KMS-11 (cell line): ENCODE measurements around the gene NTRK2.

Source experiments
- H2AFZ ChIP-seq: fragments of 200-600 bp; sonication (generic); 2 replicates; pipeline ENCODE4 v1.6.1; 2016; ENCODE audit warnings: antibody characterized with exemption, mixed run types, low read depth
- H3K27ac ChIP-seq: fragments of 200-600 bp; sonication (generic); 2 replicates; pipeline ENCODE4 v1.6.1; 2016; ENCODE audit warnings: mild to moderate bottlenecking, mixed run types
- H3K27me3 ChIP-seq: fragments of 200-600 bp; sonication (generic); 2 replicates; pipeline ENCODE4 v1.6.1; 2017; ENCODE audit warnings: mild to moderate bottlenecking, low read depth, mixed run types, moderate library complexity; ENCODE audit not compliant: insufficient read depth
- H3K36me3 ChIP-seq: fragments of 200-600 bp; sonication (generic); 2 replicates; pipeline ENCODE4 v1.6.1; 2017; ENCODE audit warnings: mild to moderate bottlenecking, mixed run types; ENCODE audit not compliant: insufficient read depth
- H3K4me1 ChIP-seq: fragments of 200-600 bp; sonication (generic); 2 replicates; pipeline ENCODE4 v1.6.1; 2016; ENCODE audit warnings: mild to moderate bottlenecking, low read depth, mixed run types; ENCODE audit not compliant: poor library complexity, severe bottlenecking
- H3K4me2 ChIP-seq: fragments of 200-600 bp; sonication (generic); 2 replicates; pipeline ENCODE4 v1.7.0; 2016; ENCODE audit warnings: mild to moderate bottlenecking, mixed run types
- H3K4me3 ChIP-seq: fragments of 200-600 bp; sonication (generic); IDR thresholded peaks from 2 replicates; pipeline ENCODE4 v1.6.1; 2017; ENCODE audit warnings: low read depth, low read length, mixed read lengths; ENCODE audit not compliant: insufficient read depth
- H3K79me2 ChIP-seq: fragments of 200-600 bp; sonication (generic); 2 replicates; pipeline ENCODE4 v1.6.1; 2016; ENCODE audit warnings: low read depth, mixed run types; ENCODE audit not compliant: insufficient read depth
- H3K9ac ChIP-seq: fragments of 200-600 bp; sonication (generic); 2 replicates; pipeline ENCODE4 v1.6.1; 2016; ENCODE audit warnings: mild to moderate bottlenecking, mixed run types
- H4K20me1 ChIP-seq: fragments of 200-600 bp; sonication (generic); 2 replicates; pipeline ENCODE4 v1.6.1; 2016; ENCODE audit warnings: mild to moderate bottlenecking, mixed run types; ENCODE audit not compliant: insufficient read depth
- CTCF ChIP-seq: fragments of 200-600 bp; sonication (generic); conservative IDR thresholded peaks from 2 replicates; pipeline ENCODE4 v1.6.1; 2017; ENCODE audit warnings: low read depth, mild to moderate bottlenecking, antibody characterized with exemption, low read length, moderate library complexity, mixed read lengths

The NTRK2 gene

GRCh38 chr9:84971571-84971970 lies 302.0 kb downstream of the NTRK2 start:
- Histone ChIP-seq H3K4me1 (no peaks in the 10 kb centered on the region), H3K79me2 (no peaks in the 10 kb centered on the region), H3K4me3 (no peak overlapping the region), H4K20me1 (no peaks in the 10 kb centered on the region), H3K27ac (no peak overlapping the region), H3K27me3 (no peaks in the 10 kb centered on the region), H3K36me3 (no peaks in the 10 kb centered on the region), H2AFZ (no peak overlapping the region), H3K4me2 (no peak overlapping the region), H3K9ac (no peak overlapping the region)
- no peak for TF ChIP-seq CTCF

GRCh38 chr9:84974258-84974657 lies 304.7 kb downstream of the NTRK2 start:
- Histone ChIP-seq H3K27ac (no peak overlapping the region), H3K27me3 (no peaks in the 10 kb centered on the region)

GRCh38 chr9:84974855-84975254 lies 305.3 kb downstream of the NTRK2 start:
- H3K9ac ChIP-seq: no peak overlapping the region
- H3K79me2 ChIP-seq: no peaks in the 10 kb centered on the region
- H3K4me2 ChIP-seq: no peak overlapping the region
- no peaks in the 10 kb centered on the region for H3K4me1 ChIP-seq
- no peaks in the 10 kb centered on the region for H4K20me1 ChIP-seq
- H3K4me3 ChIP-seq: no peak overlapping the region
- H3K36me3 ChIP-seq: no peaks in the 10 kb centered on the region
- no peaks in the 10 kb centered on the region for H3K27me3 ChIP-seq
- H2AFZ ChIP-seq: no peak overlapping the region
- H3K27ac ChIP-seq: no peak overlapping the region
- no peak for TF ChIP-seq CTCF

More at GRCh38 chr9:84974258-84974657, 304.7 kb downstream of the NTRK2 start:
- Histone ChIP-seq H3K4me2 (no peak overlapping the region), H3K4me1 (no peaks in the 10 kb centered on the region), H3K4me3 (no peak overlapping the region), H4K20me1 (no peaks in the 10 kb centered on the region), H2AFZ (no peak overlapping the region), H3K9ac (no peak overlapping the region), H3K79me2 (no peaks in the 10 kb centered on the region), H3K36me3 (no peaks in the 10 kb centered on the region)
- TF ChIP-seq CTCF: no peak

GRCh38 chr9:84975926-84976325 lies 306.4 kb downstream of the NTRK2 start:
- Histone ChIP-seq H3K4me2 (no peak overlapping the region), H3K27me3 (no peaks in the 10 kb centered on the region), H3K4me1 (no peaks in the 10 kb centered on the region), H2AFZ (no peak overlapping the region), H3K79me2 (no peaks in the 10 kb centered on the region), H3K27ac (no peak overlapping the region), H3K4me3 (no peak overlapping the region), H3K9ac (no peak overlapping the region), H3K36me3 (no peaks in the 10 kb centered on the region), H4K20me1 (no peaks in the 10 kb centered on the region)
- no peak for TF ChIP-seq CTCF
